IPS-11a (cell line): Measurements from ENCODE around the gene KCTD20.
"Not testable (repeated sequence)": the region's sequence is repeated elsewhere in the genome, so short reads cannot be mapped to it uniquely, and the experiment has no call there.

Experiments
- H3K4me3 ChIP-seq: one replicate; pipeline ENCODE4 v1.5.1; 2013; ENCODE audit warnings: low read depth, low read length, control low read depth

Gene KCTD20

DNA sequence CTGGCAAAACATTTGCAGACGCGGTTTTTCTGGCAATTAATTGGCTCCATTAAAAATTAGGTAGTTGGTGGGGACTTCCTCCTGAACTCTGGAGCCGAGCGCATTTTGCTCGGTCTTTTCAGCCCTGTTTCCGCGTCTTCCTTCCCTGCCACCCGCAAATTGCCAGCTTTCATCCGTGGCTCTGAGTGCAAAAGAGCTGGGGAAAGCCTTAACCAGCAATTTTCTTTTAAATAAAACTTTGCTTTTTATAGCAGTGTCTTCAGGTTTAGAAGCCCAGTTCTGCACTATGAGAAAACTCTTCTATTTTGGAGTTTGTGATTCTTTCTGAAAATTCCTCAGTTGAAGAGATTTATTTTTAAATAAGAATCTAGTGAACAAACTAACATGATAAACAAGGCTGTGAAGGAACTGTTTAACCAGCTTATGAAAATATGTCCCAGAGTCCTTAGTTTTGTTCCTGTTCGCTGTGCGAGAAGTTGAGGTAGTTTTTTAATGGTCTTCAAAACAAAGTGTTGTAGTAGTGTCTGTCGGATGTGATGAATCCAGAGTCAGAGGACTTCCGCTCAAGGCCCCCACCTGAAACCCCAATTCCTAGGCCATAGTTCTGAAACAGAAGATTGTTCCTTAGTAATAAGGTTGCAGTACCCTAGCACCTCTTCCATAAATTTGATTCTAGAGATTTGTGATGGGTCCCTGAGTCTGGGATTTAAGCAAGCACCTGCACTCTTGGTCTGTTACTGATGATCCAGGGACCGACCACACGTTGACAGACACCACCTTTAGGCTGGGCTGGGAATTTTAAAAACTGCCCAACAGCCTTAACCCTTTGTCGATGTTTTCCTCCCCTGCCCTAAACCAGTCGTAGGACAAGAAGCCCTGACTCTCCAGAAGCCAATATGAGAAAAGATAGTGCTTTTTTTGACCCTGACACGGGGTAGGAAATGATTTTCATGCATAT is 950 bp downstream of the KCTD20 start:
- H3K4me3 ChIP-seq, result peak overlapping the region; percentile 81

DNA sequence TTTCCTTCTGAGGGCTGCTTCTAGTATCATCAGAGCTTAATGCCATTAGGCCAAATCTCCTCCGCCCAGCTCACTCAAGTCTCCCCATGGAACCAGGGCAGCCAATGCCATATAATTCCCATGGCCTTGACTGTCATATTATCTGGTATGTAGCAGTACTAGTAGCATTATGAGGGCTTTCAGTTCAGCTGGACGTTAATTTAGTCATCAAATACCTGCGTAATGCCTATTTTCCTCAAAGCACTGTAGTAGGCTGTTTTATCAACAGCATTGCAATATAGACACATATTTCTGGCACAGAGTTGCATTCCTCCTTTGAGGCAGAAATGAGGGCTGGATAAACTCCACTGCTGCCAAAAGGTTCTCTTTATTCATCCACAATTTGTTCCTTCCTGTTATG is 1.7 kb downstream of the KCTD20 start:
- H3K4me3 ChIP-seq, result no peak overlapping the region

DNA sequence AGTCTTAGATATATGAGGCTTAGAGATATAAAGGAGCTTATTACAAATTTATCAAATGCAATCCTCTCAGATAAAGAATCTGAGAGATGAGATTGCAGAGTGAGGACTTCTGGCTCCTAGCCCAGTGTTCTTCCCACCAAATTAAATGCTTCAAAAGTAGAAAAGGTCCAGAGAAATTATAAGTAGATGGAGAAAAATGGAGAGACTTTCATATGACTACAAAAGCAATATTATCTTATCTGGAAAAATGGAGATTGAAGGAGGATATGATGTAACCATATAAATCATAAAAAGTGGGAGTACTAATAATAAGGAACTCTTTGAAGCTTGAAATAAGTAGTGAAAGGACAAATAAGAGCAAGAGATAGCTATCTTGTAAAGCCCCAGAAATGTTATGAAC is 2.8 kb downstream of the KCTD20 start:
- H3K4me3 ChIP-seq, result no peak overlapping the region

DNA sequence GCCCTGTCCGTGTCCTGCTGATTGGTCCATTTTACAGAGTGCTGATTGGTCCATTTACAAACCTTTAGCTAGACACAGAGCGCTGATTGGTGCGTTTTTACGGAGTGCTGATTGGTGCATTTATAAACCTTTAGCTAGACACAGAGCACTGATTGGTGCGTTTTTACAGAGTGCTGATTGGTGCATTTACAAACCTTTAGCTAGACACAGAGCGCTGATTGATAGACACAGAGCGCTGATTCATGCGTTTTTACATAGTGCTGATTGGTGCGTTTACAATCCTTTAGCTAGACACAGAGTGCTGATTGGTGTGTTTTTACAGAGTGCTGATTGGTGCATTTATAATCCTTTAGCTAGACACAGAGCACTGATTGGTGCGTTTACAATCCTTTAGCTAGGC is 6.4 kb downstream of the KCTD20 start:
- not testable (repeated sequence) for H3K4me3 ChIP-seq

DNA sequence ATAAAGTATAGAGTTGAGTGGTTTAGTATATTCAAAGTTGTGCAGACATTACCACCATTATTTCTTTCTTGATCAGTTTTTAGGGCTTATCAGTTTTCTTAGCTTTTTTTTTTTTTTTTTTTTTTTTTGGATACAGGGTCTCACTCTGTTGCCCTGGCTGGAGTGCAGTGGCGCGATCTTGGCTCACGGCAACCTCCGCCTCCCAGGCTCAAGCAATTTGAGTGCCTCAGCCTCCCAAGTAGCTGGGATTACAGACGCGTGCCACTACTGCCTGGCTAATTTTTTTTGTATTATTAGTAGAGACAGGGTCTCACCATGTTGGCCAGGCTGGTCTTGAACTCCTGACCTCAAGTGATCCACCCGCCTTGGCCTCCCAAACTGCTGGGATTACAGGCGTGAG is 10.1 kb downstream of the KCTD20 start:
- H3K4me3 ChIP-seq, result not testable (repeated sequence)

DNA sequence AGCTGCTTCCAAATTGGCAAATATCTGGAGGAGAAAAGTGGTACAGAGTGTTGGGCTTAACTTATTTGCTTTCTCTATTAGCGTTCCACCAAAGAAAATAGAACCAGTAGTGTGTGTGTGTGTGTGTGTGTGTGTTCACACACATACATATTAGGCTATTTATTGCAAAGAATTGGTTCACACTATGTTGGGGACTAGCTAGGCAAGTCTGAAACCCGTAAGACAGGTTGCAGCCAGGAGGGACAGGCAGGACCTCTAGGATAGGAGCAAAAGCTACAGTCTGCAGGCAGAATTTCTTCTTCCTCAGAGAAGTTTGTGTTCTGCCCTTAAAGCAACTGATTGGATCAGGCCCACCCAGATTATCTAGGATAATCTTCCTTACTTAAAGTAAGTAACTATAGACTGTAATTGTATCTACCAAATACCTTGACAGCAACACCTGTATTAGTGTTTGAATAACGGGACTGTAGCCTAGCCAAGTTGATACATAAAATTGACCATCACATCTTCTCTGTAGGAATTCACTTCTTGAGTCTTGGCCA is 12.8 kb downstream of the KCTD20 start:
- H3K4me3 ChIP-seq, result no peak overlapping the region

DNA sequence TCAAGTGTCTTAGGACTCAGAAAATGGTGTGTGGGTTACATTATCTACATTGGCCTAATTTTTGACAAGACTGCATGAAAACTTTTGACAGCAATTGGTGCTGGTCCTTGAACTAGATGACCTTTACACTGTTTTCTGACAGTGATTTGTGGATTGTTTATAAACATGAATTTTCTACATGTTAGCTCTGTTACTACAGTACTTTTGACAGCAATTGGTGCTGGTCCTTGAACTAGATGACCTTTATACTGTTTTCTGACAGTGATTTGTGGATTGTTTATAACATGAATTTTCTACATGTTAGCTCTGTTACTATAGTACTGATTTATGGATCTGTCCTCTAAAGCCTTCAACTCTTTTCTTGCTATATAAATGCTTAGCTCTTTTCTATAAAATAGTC is 16.7 kb downstream of the KCTD20 start:
- no peak overlapping the region for H3K4me3 ChIP-seq

DNA sequence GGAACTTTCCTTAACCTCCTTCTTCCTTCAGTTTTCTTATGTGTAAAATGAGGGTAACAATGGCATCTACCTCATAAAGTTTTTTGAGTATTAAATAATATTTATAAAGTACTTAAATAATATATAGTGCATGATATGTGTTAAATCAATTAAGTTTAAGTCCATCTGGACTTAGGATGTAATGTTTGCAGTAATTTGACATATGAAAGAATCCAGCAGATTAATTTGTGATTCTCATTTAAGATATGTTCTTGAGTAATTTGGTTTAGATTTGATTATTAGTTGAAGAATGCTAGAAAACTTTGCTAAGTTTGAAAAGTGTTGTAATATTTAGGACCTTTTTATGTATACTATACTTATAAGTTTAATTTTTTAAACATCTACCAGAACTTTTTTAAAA is 18.1 kb downstream of the KCTD20 start:
- H3K4me3 ChIP-seq, result no peak overlapping the region

DNA sequence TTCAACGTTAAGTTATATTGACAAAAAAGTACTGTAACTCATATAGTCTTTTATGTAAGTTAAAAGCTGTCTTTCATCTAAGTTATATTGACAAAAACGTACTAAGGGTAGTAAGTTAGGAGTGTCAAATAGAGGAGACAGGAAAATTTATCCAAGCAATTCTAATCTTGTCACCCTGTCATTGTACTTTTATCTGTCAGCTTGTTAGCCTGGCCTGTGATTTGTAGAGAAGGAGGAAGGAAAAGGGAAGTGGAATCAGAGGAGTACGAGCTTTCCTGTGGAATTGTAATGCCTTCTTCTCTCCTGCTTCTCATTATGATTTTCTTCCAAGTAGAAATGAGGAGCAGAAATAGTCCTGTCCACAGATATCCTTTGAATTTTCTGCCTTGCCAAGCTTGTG is 18.8 kb downstream of the KCTD20 start:
- no peak overlapping the region for H3K4me3 ChIP-seq

DNA sequence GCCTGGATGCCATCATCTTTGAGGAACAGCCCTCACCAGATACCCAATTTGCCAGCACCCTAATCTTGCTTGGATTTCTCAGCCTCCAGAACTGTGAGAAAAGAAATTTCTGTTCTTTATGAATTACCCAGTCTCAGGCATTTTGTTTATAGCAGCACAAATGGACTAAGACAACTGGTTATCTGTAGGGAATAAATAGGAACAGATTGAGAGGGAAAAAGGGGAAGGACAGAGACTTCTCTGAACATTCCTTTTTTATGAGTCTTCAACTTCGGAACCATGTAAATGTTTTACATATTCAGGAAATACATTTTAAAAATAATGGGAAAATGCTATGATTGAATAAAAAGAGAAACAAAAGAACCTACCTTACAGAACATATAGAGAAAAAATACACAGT is 20.9 kb downstream of the KCTD20 start:
- no peak overlapping the region for H3K4me3 ChIP-seq

DNA sequence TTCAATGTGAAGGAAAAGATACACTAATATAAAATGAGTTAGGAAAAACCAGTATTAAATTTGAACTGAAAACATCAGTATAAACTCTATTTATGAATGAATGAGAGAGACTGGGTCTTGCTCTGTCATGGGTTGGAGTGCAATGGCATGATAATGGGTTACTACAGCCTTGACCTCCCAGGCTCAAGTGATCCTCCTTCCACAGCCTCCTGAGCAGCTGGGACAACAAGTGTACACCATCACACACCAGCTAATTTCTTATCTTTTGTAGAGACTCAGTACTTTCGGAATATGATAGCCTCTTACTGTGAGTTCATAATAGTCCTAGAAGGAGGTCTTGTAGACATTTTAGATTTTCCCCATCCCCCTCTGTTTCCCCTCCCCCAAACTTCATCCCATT is 21.4 kb downstream of the KCTD20 start:
- no peak overlapping the region for H3K4me3 ChIP-seq

DNA sequence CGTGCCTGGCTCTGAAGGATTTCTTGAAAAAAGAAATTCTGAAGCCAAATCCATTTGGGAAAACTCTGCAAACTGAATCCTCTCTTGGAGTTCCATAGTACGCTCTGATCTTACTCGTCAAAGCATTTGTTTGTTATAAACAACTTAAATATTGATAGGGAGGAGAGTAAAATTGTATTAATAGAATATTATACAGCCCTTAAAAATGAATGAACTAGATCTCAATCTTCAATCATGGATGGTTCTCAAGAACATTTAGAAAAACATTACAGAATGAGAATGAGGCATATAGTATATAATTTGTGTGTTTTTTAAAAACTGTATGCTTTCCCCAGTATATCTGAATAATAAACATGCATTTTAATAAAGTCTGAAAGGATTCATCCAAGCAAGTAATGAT is 24.8 kb downstream of the KCTD20 start:
- no peak overlapping the region for H3K4me3 ChIP-seq

DNA sequence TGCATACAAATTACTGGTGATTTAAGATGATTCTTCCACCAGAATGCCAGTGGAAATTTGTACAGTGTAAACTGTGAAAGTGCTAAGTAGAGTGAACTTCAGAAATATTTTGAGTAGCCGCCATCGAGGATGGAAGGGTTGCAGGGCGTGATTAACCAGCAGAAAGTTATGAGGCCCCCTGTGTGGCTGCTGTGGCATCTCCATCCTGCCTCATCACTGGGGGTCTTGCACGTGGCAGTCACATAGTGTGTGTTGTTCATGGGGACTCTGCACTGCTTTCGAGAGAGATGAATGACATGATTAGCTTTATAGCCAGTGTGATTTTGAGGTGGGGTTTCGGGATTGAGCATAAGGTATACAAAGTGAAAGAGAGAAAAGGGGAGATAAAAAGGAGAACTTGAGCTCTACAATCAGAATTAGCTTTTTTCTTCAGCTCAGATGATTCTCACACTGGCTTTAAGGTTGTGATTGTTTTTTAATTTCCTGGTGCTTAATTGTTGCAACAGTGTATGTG is 26.4 kb downstream of the KCTD20 start:
- no peak overlapping the region for H3K4me3 ChIP-seq

DNA sequence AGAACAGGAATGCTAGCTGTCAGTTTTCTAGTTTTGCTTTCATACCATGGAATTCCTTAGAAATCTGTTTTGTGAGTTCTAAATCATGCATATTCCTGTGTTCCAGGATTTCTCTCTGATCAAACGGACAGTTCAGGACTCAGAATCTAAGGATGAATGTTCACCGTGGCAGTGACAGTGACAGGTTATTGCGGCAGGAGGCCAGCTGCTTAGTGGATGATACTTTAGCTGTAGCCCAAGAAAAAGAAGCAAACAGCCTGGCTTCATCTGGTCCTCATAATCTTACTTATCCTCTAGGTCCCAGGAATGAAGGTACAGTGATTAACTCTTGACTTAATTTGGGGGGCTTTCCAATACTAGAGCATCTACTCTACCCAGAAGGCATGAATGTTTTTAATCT is 27.1 kb downstream of the KCTD20 start:
- no peak overlapping the region for H3K4me3 ChIP-seq

DNA sequence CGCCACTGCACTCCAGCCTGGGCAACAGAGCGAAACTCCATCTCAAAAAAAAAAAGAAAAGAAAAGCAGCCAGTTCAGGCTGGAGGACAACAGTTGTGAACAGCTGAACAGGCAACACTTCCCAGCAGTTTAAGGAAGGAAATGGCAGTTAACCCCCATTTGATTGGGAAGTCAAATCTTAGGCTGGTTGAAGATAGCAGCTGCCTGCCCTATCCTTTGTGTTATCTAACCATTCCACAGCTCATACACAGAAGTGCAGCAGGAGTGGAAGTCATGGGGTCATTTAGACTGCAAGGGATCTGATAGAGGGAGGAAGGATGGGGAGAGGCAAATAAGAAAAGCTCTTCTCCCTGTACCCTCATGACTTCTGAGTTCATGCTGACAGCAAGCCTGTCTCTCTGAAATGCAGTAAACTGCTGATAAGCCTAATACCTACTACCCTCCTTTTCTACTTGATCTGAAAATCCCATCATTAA is 35.3 kb downstream of the KCTD20 start:
- no peak overlapping the region for H3K4me3 ChIP-seq

DNA sequence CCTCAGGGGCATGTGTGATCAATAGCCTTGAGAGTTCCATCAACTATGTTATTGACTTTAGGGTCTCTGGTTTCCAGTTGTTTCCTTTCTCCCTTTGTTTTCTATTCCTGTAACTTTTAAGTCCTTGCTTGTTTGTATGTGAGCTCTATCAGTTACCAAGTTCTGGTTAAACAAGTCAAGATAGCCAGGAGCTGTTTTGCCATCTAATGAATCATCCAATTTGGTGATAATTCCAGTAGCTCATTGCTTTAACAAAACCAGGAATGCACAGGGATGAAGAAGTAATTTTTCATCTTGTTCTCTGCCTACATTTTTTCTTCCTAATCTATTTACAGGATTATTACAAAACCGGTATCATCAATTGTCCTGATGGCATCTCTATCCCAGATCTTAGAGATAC is 36.5 kb downstream of the KCTD20 start:
- no peak overlapping the region for H3K4me3 ChIP-seq

DNA sequence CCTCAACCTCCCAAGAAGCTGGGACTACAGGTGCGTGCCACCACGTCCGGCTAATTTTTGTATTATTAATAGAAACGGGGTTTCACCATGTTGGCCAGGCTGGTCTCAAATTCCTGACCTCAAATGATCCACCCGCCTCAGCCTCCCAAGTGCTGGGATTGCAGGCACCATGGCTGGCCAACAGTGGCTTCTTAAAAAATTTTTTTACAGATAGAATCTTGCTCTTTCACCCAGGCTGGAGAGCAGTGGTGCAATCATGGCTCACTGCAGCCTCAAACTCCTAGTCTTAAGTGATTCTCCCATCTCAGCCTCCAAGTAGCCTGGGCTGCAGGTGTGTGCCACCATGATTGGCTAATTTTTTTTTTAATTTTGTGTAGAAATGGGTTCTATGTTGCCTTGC is 40.5 kb downstream of the KCTD20 start:
- not testable (repeated sequence) for H3K4me3 ChIP-seq

DNA sequence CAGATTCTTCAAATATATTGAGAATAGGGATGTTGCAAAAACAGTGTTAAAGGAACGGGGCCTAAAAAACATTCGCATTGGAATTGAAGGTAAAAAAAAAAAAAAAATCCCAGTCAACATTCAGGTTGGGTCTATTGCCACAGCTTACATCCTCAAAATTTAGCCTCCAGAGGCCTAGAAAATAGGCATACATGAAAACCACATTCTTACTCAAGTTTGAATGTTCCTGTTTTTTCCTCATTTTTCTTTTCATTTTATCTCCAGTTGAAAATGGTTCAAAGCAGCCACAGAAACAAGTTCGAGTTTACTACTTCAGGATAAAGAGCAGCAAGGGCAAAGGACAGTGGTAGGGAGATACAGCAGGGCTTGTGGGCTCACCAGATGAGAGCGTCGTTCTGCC is 41.9 kb downstream of the KCTD20 start:
- H3K4me3 ChIP-seq, result no peak overlapping the region

DNA sequence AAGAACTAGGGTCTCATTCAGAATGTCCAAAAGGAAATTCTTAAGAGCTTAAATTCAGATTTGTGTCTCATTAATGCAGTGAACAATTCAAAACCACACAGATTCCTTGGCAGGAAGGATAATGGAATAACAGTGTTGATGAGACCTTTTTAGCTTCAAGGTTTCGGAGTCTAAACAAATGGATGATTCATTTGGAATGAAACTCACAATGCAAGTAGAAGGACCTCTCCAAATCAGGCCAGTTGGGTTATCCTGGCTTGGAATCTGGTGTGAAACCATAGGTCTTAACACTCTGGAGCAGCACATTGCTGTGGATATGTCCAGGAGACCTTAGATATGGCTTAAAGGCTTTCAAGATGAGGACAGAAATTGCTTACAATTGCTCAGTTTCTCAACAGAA is 44.9 kb downstream of the KCTD20 start:
- H3K4me3 ChIP-seq, result no peak overlapping the region

DNA sequence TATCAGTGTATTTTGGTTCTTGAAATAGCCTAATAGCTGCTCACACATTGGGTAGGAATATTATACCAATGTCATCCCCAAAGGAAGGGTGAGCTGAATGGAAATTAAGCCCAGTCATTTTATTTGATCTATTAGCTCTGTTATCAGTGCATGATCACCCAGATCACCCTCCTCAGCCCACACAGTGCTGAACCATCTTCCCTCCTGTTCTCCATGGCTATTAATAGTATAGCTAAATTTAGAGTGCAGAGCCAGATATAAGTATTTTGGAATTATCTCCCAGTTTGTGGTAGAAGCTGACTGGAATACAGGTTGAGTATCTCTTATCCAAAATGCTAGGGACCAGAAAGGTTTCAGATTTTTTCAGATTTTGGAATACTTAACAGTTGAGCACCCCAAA is 45.4 kb downstream of the KCTD20 start:
- H3K4me3 ChIP-seq, result no peak overlapping the region

DNA sequence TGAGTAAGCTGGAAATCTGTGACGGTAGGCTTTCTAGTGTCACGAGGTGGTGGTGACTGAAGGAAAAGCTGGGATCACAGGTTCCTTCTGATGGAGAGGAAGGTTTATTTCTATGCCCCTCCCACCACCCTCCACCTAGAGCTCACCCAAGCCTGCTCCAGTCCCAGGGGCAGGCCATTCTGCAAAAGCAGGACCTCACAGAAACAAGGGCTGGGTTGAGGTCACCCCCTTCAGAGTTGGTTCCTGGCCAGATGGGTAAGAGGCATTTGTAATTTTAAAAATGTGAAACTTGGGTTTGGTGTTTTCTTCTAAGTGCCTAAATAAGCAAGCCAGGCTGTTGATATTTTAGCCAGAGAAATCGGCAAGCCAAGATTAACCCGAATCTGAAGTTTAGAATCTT is 46.6 kb downstream of the KCTD20 start:
- no peak overlapping the region for H3K4me3 ChIP-seq

DNA sequence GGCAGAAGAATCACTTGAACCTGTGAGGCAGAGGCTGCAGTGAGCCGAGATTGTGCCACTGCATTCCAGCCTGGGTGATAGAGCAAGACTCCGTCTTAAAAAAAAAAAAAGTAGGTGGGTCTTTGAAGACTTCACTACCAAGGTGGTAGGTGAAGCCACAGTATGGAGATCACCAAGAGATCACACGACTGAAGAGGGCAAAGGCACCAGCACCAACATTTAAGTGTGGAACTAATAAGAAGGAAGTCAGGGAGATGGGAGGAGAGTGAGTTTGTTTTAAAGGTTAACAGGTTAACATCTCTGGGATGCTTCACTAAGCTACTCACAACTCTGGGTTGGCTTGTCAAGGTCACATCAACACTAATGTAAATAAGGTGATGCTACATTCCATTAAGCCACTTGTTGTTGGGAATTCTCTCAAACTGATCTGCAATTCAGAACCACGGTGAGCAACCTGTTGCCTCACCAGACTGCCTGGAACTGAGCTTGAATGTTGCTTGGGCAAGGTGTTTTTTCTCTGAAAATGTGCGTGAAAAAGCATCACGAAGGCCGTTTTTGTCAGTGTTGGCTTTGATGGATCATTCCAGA is 48.7 kb downstream of the KCTD20 start:
- H3K4me3 ChIP-seq, result no peak overlapping the region
